HEK293 (cell line): ENCODE data around the gene TSPO.
A peak's percentile ranks its signal among the peaks of the same experiment; 100 is the strongest.

Source experiments
- CTCF ChIA-PET: fragments of 350-600 bp; formaldehyde crosslinking; extraction: SDS; loops from one replicate; lab custom pipeline; 2021; ENCODE audit warnings: antibody characterized with exemption; lab: Yijun Ruan, JAX
- POLR2A ChIA-PET: fragments of 300-600 bp; formaldehyde crosslinking; extraction: SDS; loops from one replicate; lab custom pipeline; 2020; ENCODE audit warnings: antibody characterized with exemption, inconsistent platforms; lab: Yijun Ruan, JAX
- H3K27ac ChIP-seq: fragments of 200-500 bp; sonication (Bioruptor generic); 2 replicates; pipeline ENCODE4 v1.5.1; 2014; ENCODE audit warnings: low read depth, low read length, control low read depth, inconsistent platforms; ENCODE audit errors: extremely low read depth
- H3K36me3 ChIP-seq, 2 experiments: fragments of 200-500 bp in 1 of 2; sonication (Bioruptor generic) in 1 of 2; 1 replicate in 1 of 2; 2 replicates in 1 of 2; pipeline ENCODE4 v1.5.1; 2014 to 2017; ENCODE audit warnings: inconsistent platforms in 2 of 2, low read length in 2 of 2; ENCODE audit not compliant: control insufficient read depth in 2 of 2, insufficient read depth in 1 of 2
- H3K4me1 ChIP-seq: fragments of 200-500 bp; sonication (Bioruptor generic); 2 replicates; pipeline ENCODE4 v1.5.1; 2014; ENCODE audit warnings: mild to moderate bottlenecking, low read length, inconsistent platforms; ENCODE audit not compliant: control insufficient read depth, insufficient read depth
- H3K4me3 ChIP-seq: 2 replicates; pipeline ENCODE4 v1.5.1; 2011; ENCODE audit warnings: low read depth, mild to moderate bottlenecking, control low read depth, low read length, moderate library complexity
- H3K9me3 ChIP-seq: fragments of 200-500 bp; sonication (Bioruptor generic); 2 replicates; pipeline ENCODE4 v1.5.1; 2014; ENCODE audit warnings: low read depth, low read length, inconsistent platforms; ENCODE audit not compliant: control insufficient read depth, insufficient read depth
- EGR2 ChIP-seq: fragments of 450-650 bp; formaldehyde crosslinking; IDR thresholded peaks from 2 replicates; pipeline ENCODE4 v1.5.1; 2016; ENCODE audit warnings: low read depth, missing biosample characterization, missing genetic modification characterization
- INSM2 ChIP-seq: fragments of 450-650 bp; formaldehyde crosslinking; IDR thresholded peaks from 2 replicates; pipeline ENCODE4 v1.5.1; 2016; ENCODE audit warnings: missing biosample characterization, missing genetic modification characterization
- KLF1 ChIP-seq: fragments of 450-650 bp; formaldehyde crosslinking; IDR thresholded peaks from 2 replicates; pipeline ENCODE4 v1.5.1; 2016; ENCODE audit warnings: missing biosample characterization, missing genetic modification characterization
- MYNN ChIP-seq: fragments of 450-650 bp; formaldehyde crosslinking; IDR thresholded peaks from 2 replicates; pipeline ENCODE4 v1.5.1; 2016; ENCODE audit warnings: missing biosample characterization, missing genetic modification characterization, borderline replicate concordance
- SCRT1 ChIP-seq: fragments of 450-650 bp; formaldehyde crosslinking; IDR thresholded peaks from 2 replicates; pipeline ENCODE4 v1.5.1; 2016; ENCODE audit warnings: missing biosample characterization, missing genetic modification characterization, borderline replicate concordance
- SCRT2 ChIP-seq: fragments of 450-650 bp; formaldehyde crosslinking; IDR thresholded peaks from 2 replicates; pipeline ENCODE4 v1.5.1; 2016; ENCODE audit warnings: missing biosample characterization, missing genetic modification characterization
- SETDB1 ChIP-seq: IDR thresholded peaks from one replicate; pipeline ENCODE4 v1.6.1; 2017; ENCODE audit warnings: mild to moderate bottlenecking, low read length, moderate library complexity, mixed read lengths; ENCODE audit not compliant: insufficient read length
- ZBTB10 ChIP-seq: fragments of 450-650 bp; formaldehyde crosslinking; IDR thresholded peaks from 2 replicates; pipeline ENCODE4 v1.5.1; 2016; ENCODE audit warnings: missing biosample characterization, missing genetic modification characterization
- ZBTB48 ChIP-seq: fragments of 450-650 bp; formaldehyde crosslinking; IDR thresholded peaks from 2 replicates; pipeline ENCODE4 v1.5.1; 2016; ENCODE audit warnings: missing biosample characterization, missing genetic modification characterization
- ZFHX2 ChIP-seq: fragments of 450-650 bp; formaldehyde crosslinking; conservative IDR thresholded peaks from 2 replicates; pipeline ENCODE4 v1.5.1; 2016; ENCODE audit warnings: missing biosample characterization, missing genetic modification characterization
- ZFP69B ChIP-seq: fragments of 450-650 bp; formaldehyde crosslinking; IDR thresholded peaks from 2 replicates; pipeline ENCODE4 v1.5.1; 2016; ENCODE audit warnings: missing biosample characterization, missing genetic modification characterization
- ZNF311 ChIP-seq: fragments of 450-650 bp; formaldehyde crosslinking; IDR thresholded peaks from 2 replicates; pipeline ENCODE4 v1.5.1; 2017; ENCODE audit warnings: missing biosample characterization, missing genetic modification characterization, borderline replicate concordance
- ZNF48 ChIP-seq: fragments of 450-650 bp; formaldehyde crosslinking; IDR thresholded peaks from 2 replicates; pipeline ENCODE4 v1.5.1; 2016; ENCODE audit warnings: missing biosample characterization, missing genetic modification characterization
- ZNF544 ChIP-seq: fragments of 450-650 bp; formaldehyde crosslinking; IDR thresholded peaks from 2 replicates; pipeline ENCODE4 v1.5.0; 2017; ENCODE audit warnings: missing biosample characterization, missing genetic modification characterization
- ZNF585B ChIP-seq: fragments of 450-650 bp; formaldehyde crosslinking; IDR thresholded peaks from 2 replicates; pipeline ENCODE4 v1.5.1; 2016; ENCODE audit warnings: missing biosample characterization, missing genetic modification characterization
- ZNF768 ChIP-seq: fragments of 450-650 bp; formaldehyde crosslinking; IDR thresholded peaks from 2 replicates; pipeline ENCODE4 v1.5.1; 2018; ENCODE audit warnings: missing biosample characterization, mild to moderate bottlenecking, missing genetic modification characterization
- TF ChIP-seq, protein P1 (sequence below): fragments of 450-650 bp; formaldehyde crosslinking; IDR thresholded peaks from 2 replicates; pipeline ENCODE4 v1.5.1; 2017; ENCODE audit warnings: missing biosample characterization, missing genetic modification characterization
- TF ChIP-seq, protein P2 (sequence below): fragments of 450-650 bp; formaldehyde crosslinking; IDR thresholded peaks from 2 replicates; pipeline ENCODE4 v1.5.1; 2016; ENCODE audit warnings: missing biosample characterization, missing genetic modification characterization
- TF ChIP-seq, protein P3 (sequence below): fragments of 450-650 bp; formaldehyde crosslinking; IDR thresholded peaks from 2 replicates; pipeline ENCODE4 v1.5.0; 2017; ENCODE audit warnings: missing biosample characterization, missing genetic modification characterization, borderline replicate concordance
- TF ChIP-seq, protein P4 (sequence below): fragments of 450-650 bp; formaldehyde crosslinking; IDR thresholded peaks from 2 replicates; pipeline ENCODE4 v1.5.1; 2016; ENCODE audit warnings: missing biosample characterization, missing genetic modification characterization

The TSPO gene

GRCh38 chr22:43155789-43156188 is 4.4 kb downstream of the TSPO start:
- ChIA-PET POLR2A (no interaction called here), CTCF (no interaction called here)
- Histone ChIP-seq H3K9me3 (no peaks in the 10 kb centered on the region), H3K36me3 (no peaks in the 10 kb centered on the region), H3K4me3 (no peak overlapping the region), H3K27ac (no peak overlapping the region), H3K4me1 (peaks cover 10% of the 10 kb centered on the region)
- TF ChIP-seq, protein P1, sequence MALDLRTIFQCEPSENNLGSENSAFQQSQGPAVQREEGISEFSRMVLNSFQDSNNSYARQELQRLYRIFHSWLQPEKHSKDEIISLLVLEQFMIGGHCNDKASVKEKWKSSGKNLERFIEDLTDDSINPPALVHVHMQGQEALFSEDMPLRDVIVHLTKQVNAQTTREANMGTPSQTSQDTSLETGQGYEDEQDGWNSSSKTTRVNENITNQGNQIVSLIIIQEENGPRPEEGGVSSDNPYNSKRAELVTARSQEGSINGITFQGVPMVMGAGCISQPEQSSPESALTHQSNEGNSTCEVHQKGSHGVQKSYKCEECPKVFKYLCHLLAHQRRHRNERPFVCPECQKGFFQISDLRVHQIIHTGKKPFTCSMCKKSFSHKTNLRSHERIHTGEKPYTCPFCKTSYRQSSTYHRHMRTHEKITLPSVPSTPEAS, result no peak
- TF ChIP-seq INSM2 (tag by site-specific recombination), result no peak
- peak; percentile 64; the same call in 1 of the 2 replicates for TF ChIP-seq SCRT1 (tag by site-specific recombination)
- peak; percentile 58 for TF ChIP-seq EGR2
- peak; percentile 96 for TF ChIP-seq KLF1 (tag by site-specific recombination)
- peak; percentile 49 for TF ChIP-seq ZFHX2 (tag by site-specific recombination)
- peak; percentile 91 for TF ChIP-seq SCRT2 (tag by site-specific recombination)

DNA sequence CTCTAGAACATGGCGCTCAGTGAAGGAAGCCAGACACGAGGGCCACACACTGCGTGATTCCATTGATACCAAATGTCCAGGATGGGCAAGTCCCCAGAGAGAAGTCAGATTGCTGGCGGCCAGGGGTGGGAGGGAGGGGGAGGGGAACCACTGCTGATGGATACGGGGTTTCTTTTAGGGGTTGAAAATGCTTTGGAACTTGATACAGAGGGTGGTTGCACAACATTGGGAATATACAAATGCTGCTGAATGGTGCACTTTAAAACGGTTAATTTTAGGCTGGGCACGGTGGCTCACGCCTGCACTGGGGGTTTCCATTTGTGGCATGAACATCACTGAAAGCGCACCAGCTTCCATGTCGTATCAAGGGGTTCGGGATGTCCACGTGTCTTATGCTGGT is 5.1 kb downstream of the TSPO start:
- no peak for TF ChIP-seq ZNF585B (tag by site-specific recombination)
- no peak for TF ChIP-seq MYNN (tag by site-specific recombination)
- no peak for TF ChIP-seq ZNF311 (tag by site-specific recombination)
- TF ChIP-seq ZNF48 (tag by site-specific recombination), result no peak
- TF ChIP-seq ZFP69B (tag by site-specific recombination), result no peak
- TF ChIP-seq, protein P2, sequence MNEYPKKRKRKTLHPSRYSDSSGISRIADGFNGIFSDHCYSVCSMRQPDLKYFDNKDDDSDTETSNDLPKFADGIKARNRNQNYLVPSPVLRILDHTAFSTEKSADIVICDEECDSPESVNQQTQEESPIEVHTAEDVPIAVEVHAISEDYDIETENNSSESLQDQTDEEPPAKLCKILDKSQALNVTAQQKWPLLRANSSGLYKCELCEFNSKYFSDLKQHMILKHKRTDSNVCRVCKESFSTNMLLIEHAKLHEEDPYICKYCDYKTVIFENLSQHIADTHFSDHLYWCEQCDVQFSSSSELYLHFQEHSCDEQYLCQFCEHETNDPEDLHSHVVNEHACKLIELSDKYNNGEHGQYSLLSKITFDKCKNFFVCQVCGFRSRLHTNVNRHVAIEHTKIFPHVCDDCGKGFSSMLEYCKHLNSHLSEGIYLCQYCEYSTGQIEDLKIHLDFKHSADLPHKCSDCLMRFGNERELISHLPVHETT (tag by site-specific recombination), result no peak
- no peak for TF ChIP-seq ZBTB48
- TF ChIP-seq SETDB1, result no peak
- no peak for TF ChIP-seq ZNF544 (tag by site-specific recombination)
- no peak for TF ChIP-seq ZNF768 (tag by site-specific recombination)
- POLR2A ChIA-PET, result no interaction called here
- no peak overlapping the region for H3K27ac ChIP-seq
- peaks cover 10% of the 10 kb centered on the region for H3K4me1 ChIP-seq
- H3K9me3 ChIP-seq, result no peaks in the 10 kb centered on the region
- CTCF ChIA-PET, result no interaction called here
- no peaks in the 10 kb centered on the region for H3K36me3 ChIP-seq
- no peak overlapping the region for H3K4me3 ChIP-seq

GRCh38 chr22:43157874-43158546 is 6.7 kb downstream of the TSPO start:
- no peak overlapping the region for H3K4me3 ChIP-seq
- POLR2A ChIA-PET, result no interaction called here
- H3K27ac ChIP-seq, result no peak overlapping the region
- peaks cover 0 to 4% of the 10 kb centered on the region in 2 experiments; a peak in 1 of 3 replicates for H3K36me3 ChIP-seq
- CTCF ChIA-PET, result interaction anchor here (0.7 kb wide), 1 partner anchor 328 kb away, joined by 3 read pairs; no protein-coding TSS in a partner anchor
- H3K4me1 ChIP-seq, result no peaks in the 10 kb centered on the region
- H3K9me3 ChIP-seq, result no peaks in the 10 kb centered on the region
- TF ChIP-seq, protein P3, sequence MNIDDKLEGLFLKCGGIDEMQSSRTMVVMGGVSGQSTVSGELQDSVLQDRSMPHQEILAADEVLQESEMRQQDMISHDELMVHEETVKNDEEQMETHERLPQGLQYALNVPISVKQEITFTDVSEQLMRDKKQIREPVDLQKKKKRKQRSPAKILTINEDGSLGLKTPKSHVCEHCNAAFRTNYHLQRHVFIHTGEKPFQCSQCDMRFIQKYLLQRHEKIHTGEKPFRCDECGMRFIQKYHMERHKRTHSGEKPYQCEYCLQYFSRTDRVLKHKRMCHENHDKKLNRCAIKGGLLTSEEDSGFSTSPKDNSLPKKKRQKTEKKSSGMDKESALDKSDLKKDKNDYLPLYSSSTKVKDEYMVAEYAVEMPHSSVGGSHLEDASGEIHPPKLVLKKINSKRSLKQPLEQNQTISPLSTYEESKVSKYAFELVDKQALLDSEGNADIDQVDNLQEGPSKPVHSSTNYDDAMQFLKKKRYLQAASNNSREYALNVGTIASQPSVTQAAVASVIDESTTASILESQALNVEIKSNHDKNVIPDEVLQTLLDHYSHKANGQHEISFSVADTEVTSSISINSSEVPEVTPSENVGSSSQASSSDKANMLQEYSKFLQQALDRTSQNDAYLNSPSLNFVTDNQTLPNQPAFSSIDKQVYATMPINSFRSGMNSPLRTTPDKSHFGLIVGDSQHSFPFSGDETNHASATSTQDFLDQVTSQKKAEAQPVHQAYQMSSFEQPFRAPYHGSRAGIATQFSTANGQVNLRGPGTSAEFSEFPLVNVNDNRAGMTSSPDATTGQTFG (tag by site-specific recombination), result no peak
- TF ChIP-seq, protein P4, sequence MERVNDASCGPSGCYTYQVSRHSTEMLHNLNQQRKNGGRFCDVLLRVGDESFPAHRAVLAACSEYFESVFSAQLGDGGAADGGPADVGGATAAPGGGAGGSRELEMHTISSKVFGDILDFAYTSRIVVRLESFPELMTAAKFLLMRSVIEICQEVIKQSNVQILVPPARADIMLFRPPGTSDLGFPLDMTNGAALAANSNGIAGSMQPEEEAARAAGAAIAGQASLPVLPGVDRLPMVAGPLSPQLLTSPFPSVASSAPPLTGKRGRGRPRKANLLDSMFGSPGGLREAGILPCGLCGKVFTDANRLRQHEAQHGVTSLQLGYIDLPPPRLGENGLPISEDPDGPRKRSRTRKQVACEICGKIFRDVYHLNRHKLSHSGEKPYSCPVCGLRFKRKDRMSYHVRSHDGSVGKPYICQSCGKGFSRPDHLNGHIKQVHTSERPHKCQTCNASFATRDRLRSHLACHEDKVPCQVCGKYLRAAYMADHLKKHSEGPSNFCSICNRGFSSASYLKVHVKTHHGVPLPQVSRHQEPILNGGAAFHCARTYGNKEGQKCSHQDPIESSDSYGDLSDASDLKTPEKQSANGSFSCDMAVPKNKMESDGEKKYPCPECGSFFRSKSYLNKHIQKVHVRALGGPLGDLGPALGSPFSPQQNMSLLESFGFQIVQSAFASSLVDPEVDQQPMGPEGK (tag by site-specific recombination), result no peak
- TF ChIP-seq ZBTB10 (tag by site-specific recombination), result no peak
